Fibroblast of skin of right biceps (primary cell): Measurements from ENCODE around the gene BORCS6.
"Not testable (repeated sequence)": the region's sequence is repeated elsewhere in the genome, so short reads cannot be mapped to it uniquely, and the experiment has no call there.

ENCODE experiments used
- DNase-seq: peaks from one replicate; pipeline ENCODE4 v3.0.0-alpha.2; 2013

Gene BORCS6

DNA sequence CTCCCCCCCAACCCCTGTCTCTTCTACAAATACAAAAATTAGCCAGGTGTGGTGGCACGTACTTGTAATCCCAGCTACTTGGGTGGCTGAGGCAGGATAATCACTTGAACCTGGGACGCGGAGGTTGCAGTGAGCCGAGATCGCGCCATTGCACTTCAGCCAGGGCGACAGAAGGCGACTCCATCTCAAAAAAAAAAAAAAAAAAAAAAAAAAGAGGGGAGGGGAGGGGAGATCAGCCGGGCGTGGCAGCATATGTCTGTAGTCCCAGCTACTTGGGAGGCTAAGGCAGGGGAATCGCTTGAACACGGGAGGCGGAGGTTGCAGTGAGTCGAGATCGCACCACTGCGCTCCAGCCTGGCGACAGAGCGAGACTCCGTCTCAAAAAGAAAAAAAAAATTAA lies 19.8 kb downstream of the BORCS6 start:
- DNase-seq = not testable (repeated sequence)

DNA sequence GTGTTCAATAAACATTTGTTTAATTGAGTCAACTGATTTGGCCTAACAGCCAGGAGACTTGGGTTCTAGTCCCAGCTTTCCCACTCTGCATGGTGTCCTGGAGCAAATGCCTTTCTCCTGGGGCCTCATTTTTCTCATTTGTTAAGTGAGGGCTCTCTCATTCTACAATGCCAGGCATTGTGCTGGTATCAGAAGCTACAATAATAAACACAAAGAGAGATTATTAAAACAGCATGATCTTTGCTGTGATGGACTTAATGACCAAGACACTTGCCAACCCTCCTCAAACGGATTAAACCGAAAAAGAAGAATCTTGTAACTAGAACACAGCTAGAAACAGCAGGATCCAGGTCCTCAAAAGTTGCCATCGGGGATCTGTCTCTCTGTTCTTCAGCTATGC lies 22.5 kb downstream of the BORCS6 start:
- no peak for DNase-seq

DNA sequence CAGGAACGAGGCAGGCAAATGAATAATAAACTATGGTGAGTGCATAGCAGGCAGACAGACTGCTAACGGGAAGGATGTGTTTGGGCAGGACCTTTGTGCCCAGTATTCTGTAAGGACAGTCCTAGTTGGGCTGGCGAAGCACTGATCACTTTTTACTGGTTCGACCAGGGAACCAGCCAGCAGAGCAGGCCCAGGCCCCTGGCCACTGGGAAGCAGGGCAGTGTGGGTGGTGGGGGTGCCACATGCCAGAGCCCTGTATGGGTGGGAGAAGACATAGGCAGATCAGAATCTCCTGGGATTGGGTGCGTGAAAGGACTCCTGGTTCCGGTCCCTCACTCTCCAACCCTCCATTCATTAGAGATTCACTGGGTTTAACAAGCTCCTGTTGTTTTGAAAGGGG lies 23.2 kb downstream of the BORCS6 start:
- DNase-seq = no peak

DNA sequence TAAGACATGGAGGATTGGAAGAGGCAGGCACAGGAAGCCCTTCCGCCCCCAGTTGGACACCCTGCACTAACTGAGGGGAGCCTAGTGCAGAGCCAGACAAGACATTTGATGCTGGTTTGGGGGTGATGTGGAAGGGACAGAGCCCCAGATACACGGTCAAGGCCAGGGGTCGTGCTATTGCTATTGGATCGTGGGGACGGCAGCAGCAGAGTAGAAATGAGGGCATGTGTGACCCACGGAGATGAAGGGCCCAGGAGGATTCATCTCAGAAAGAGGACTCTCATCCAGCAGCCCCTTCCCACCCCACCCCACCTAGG lies 25.2 kb downstream of the BORCS6 start:
- DNase-seq = no peak

DNA sequence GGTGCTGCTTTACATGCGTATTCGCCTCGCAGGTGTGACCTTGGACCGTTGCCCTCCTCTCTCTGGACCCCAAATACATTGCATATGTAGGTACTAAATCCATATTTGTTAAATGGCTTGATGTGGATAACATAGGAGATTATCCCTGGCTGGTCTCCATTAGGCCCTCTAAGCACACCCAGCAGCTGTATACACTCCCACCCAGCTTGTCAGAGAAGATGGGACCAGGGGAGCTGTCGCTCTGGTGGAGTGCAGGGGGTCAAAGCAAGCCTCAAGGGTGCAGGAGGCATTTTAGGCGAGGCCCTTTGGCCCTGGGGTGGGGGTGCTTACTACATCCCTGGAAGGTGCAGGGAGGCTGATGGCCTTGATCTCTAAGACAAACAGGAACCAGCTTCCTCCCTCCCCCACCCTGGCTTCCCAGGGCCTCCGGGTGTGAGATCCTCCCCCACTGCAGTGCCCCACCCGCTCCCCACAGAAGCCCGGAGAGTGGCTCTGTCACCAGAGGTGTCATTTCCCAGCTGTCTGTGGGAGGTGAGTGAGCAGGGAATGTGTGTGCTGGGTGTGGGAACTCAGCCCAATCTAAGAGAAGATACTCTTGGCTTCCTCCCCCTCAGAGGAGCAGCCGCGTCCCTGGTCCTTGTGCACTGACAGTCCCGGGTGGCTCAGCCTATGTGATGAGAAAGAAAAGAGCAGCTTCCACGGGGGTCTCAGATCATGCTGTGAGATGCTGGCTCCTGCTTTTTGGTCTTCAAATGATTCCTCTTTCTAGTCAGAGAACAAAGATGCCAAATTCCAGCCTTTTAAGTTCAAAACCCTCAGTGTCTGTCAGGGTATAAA lies 25.8 kb downstream of the BORCS6 start:
- peak; percentile 70 for DNase-seq

DNA sequence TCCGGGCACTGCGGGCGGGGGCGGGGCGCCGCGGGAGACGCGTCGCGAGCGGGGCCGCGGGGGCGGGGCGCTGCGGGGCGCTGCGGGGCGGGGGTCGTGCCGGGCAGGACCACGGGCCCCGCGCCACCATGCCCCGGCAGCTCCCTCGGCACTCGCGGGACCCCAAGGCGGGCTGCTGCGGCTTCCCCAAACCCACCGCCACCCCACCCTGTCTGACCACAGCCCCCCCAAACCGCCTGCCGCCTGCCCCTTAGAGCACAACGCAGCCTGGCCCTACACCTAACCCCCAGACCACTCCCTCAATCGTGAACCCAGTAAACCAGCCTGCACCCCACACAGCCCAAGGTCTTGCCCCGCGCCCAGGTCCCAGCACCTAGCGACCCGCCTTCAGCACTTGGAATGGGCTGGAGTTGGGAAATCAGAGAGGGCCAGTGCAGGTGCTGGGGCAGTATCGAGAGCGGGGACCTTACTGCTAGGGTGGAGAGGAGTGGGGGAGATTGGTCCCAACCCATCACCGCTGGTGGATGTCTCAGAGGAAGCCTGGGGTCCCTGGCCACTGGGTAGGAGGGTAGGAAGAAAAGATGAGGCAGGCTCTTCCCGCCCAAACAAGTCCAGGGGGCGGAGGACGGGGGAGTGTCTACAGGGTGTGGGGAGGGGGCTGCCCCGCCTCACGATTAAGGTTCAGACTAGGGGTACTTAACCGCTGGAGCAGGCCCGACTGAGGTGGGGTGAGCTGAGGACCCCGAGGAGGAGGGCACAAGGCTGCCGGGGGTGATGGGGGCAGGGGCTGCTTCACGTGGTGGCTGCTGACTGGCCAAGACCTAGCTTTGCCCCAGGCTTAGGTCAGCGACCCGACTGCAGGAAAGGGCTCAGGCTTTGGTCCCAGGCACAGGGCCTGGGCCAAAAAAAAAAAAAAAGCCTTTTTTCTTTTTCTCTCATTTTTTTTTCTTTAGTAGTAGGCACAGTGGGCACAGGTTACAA lies 26.7 kb downstream of the BORCS6 start:
- no peak for DNase-seq

DNA sequence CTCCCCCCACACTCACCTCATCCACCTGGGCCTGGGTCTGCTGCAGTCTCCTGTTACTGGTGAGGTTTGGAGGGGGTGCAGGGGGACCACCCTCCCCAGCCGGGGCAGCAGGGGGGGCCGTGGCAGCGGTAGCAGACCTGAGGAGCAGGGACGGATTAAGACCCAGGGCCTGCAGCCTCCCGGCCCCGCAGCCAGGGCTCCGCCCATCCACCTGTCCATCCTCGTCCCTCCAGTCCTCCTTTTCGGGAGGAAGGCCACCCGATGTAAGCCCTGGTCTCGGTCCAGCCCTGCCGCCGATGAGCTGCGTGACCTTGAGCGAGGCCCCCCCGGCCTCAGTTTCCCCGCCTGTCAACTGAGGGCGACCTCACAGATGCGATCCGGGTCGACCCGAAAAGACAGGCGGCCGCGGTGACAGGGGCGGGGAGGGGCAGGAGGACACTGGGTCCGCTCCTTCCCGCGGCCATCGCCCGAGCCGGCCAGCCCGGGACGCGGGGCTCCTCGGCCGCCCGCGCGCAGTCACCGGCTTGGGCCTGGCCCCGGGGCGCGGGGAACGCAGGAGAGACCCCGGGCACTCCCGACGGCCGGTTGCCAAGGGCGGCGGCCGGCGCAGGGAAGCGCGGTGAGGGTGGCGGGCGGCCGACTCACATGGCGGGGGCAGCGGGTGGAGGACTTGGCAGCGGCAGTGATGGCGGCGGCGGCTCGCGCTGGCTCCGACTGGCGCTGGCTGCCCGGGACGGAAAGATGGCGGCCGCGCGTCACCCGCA lies 27.6 kb downstream of the BORCS6 start, which contains the start of gene VAMP2:
VAMP2 (minus strand) TSS at position 716 of the 764 bp plus-strand sequence; CDS start at position 647, 69 bp downstream.
- DNase-seq = peak; percentile 77

DNA sequence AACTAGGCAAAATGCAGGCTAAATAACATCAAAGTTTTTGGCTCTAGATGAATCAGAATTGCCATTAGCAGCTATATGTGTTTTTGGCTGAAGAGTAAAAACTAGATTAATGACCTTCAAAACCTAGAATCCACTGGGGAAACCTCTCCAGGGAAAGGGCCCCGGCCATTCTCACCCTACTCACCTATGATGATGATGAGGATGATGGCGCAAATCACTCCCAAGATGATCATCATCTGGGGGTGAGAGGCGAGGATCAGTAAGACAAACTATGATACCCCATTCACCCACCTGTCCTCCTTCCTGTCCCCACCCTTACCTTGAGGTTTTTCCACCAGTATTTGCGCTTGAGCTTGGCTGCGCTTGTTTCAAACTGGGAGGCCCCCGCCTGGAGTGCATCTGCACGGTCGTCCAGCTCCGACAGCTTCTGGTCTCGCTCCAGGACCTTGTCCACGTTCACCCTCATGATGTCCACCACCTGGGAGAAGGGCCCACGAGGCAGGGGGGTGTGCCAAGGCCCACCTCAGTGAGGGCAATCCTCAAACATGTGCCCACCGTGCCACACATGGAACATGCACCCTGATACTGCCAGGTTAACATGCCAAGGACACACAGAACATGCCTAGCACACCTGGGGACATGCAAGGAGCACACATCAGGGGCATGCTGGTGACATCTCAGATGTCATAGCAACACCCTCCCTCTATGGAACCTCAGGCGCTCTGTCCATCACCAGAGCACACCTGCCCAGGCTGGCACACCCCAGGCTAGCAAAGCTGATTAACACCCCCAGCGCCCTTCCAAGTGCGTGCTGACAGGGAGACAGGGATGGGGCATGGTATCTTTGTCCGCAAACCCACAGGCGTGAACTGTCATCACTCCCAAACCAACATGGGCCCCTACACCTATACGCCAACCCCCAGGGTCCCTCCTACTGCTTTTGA lies 28.4 kb downstream of the BORCS6 start:
- no peak for DNase-seq

DNA sequence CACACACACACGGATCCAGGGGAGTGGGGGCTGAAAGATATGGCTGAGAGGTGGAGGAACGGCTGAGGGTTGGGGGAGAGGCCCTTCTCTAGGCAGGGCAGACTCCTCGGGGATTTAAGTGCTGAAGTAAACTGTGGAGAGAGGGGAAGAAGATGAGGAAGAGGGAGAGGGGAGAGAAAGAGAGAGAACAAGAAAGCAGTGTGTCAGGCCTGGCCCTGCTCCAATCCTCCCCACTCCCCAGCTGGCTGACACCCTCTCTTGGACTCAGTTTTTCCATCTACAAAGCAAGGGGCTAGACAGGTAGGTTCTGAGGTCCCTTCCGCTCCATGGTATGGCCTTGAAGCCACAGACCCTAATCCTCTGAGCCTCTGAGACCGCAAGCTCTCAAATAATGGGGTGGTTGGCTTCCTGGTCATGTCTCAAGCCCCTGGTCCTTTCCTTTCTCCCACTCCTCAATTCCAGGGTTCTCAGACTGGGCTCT lies 29.2 kb downstream of the BORCS6 start:
- DNase-seq = no peak

DNA sequence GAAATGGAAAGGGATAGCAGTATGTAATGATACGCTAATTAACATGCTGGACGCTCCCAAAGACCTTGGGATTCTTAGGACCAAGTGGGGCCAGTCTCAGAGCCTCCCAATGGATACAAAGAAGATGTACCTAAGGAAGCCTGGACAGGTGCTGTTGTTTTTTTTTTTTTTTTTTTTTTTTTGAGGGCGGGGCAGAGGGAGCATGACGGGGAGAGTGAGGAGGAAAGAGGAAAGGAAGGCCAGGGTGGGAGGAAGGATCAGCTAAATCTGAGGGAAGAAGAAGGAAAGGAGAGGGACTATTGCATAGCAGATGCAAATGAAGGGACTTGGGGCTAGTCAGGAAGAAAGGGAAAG lies 29.8 kb downstream of the BORCS6 start:
- no peak for DNase-seq

DNA sequence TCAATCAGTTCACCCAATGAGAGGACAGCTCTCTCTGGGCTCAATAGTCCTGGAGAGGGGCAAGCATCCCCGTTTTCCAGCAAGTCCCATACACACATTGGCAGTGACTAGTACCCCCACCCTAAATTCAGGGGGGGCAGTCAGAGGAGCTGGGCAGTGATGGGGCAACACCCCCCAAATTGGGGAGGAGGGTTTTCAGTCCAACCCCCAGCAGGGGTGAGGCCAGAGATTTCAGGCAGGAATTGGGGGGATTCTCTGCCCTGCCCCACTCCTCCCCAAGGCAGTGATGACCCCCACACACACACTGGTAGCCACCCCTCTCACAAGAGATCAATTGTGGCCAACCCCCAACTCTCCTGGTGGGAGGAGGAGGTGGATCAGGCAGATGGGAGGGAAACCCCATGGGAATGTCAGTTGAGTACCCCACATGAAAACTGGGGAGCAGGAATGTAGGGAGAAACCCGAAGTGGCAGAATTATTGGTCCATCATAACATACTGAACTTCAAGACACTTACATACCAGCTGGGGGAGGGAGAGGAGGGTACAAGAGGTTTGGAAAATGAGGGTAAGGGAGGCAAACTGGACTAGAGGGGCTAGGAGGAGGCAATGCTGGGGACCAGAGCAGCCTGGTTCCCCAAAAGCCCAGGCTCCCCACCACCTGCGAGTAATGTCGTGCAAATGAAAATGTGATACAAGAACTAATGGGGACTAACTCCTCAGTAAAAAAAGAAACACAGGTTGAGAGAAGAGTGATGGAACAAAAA lies 30.3 kb downstream of the BORCS6 start:
- DNase-seq = no peak

DNA sequence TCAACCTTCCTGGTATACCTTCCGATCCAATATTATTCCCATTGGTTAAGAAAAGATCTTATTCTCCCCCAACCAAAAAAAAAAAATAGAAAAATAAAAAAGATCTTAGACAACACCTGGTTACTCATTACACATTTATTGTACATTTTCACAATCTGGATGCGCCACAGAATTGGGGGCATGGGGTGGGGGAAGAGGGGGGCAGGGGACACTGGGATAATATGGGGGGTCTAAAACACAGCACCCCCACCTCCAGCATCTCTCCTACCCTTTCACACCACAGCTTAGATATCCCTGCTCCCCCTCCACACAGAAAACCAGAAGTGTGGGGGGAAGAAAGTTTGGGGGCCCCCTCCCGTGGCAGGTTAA lies 31.0 kb downstream of the BORCS6 start:
- no peak for DNase-seq

DNA sequence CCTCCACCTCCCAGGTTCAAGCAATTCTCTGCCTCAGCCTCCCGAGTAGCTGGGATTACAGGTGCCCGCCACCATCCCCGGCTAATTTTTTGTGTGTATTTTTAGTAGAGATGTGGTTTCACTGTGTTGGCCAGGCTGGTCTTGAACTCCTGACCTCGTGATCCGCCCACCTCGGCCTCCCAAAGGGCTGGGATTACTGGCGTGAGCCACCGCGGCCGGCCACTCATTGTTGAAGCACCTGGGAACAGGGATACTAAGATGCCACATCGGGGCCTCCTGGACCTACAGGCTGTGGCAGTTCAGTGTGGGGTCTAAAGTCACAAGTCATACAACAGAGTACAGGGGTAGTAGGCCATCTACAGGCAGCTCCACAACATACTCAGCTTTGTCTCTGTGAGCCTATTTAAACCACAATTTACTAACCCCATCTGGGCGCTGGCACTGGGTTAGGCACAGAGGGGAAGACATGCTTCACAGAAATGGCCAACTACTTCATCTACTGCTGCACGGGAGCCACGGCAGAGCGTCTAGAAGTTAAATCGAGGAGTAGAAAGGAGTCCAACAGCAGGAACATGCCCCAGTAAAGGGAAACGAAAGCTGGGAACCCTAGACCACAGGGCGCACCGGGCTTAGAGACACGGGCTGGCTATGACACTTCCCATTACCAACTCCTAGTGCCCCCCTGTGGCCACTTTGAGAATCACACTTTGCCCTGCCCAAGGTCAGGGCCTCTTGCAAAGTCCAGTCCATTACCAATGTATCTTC lies 31.5 kb downstream of the BORCS6 start:
- DNase-seq = peak; percentile 79

DNA sequence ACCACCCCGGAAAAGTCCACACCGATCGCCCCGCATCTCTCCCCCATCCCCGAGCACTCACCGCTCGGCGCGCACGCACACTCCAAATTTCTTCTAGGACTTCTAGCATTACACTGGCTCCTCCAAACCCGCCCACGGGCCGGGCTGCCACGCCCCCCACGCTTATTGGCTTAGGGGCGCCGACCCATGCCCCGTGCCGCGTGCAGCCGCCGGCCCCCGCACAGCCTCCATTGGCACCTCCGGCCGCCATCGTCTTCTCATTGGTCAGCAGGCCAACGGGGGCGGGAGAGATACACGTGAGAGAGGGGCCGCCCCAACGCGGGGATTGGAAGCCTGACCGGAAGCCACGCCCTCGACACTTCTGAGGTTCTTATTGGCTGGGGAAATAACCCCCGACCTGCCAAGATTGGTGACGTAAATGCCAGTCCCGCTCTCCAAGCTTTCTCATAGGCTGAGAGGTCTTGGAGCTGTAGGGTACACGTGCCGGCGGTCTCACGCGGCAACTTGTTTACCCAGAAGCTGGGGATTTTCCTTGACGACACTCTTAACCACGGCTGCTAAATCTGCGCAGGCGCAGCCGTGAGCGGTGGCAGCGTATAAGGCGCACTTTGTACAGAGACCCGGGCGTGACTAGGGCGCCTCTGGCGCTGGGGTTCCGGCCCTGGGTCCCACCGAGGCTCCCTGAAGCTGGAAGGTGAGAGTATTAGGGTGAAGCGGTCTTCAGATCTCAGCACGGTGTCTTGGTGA lies 33.6 kb downstream of the BORCS6 start:
- peak; percentile 100 for DNase-seq

DNA sequence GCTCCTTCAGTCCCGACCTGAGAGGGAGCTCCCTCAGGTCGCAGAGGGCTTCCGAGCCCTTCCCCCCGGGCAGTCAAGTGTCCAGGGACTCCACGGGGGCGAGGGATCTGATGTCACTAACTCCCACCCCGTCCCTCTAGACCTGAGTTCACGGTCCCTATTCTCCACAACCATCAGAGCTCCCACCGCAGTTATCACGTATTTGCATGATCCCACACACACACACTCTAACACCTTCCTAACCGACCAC lies 34.1 kb downstream of the BORCS6 start:
- DNase-seq = no peak

DNA sequence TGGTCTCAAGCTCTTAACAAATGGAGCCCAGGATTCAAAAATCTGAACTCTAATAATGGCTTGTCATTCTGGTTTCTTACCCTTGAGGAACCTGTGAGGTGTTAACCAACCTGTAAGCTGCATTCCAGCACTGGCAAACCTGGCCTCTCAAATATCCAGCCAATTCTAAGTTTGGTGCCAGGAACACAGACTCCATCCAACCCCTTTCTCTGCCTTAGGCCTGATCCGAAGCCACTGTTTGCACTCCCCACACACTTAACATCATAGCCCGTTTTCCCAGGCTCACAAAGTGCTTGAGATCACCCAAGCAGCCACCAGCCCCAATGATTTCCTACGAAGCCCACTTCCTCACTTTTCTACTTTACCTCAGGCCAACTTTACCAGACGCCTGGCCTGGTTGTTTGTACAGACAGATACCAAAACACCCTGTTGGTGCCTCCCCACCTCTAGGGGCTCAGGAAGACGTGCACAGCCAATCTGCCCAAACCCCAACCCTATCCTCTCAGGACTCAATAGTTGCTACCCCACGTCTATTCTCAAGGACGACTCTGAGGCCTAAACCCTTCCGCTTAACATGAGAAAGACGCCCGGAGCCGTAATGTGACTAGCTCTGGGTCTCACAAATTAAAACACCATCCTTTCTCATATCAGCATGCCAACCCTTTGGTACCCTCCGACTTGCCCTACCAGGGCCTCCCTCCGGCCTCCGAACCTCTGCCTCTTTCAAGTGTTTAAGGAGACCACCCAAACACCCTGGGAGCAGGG lies 34.6 kb downstream of the BORCS6 start:
- no peak for DNase-seq

DNA sequence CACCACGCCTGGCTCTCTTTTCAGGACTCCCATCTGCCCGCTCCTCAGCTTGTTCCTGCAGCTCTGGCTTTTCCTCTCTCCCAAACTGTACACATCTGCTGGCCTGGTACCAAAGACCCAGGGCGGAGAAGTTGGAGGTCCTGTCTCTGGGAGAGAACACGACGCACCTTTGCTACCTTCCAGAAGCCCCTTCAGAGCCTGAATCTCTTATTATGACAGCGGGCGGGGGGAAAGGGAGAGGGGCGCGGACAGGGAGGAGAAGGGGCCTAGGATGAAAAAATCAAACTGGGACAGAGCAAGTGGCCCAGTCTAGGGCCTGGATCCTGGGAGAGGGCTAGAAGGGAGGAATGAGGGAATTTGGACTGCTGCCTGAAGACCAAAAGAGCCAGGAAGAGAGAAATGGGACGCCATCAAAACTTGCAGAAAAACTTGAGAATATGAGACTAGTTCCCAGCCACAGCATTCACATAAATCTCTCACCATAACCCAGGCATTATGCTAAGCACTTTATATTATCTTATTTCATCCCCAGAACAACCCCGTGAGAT lies 35.3 kb downstream of the BORCS6 start:
- no peak for DNase-seq

DNA sequence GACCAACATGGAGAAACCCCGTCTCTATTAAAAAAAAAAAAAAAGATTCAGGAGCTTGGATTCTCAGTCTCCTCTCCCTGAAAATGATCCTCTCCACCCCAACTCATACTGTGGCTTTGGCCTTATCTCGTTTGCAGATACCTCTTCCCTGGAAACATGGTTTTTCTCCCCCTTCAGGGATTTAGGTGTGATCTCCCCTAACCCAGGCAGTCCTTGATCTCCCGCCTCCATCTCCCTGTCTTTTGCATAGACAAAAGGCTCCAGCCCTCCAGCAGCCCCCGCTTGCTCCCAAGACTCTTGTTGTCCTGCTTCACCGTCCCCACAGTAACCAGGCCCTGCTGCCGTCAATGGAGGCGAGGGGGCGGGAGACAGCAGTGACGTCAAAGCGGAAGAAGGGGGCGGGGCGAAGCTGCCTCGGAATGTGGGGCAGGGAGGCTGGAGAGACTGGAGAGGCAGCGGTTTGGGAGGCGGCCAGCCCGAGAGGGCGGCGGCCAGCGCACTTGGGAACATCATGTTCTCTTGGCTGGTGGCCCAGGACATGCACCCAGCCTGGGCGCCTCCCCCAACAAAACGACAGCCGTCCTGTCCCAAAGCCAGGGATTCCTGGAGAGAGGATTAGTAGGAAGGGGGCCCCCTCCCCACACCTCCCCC lies 35.9 kb downstream of the BORCS6 start:
- DNase-seq = peak; percentile 99
